Stimulated activated CD4-positive, alpha-beta T cell treated with anti-CD3 and anti-CD28 coated beads, Interleukin-4, amount 100 ng/mL, for 24 hours (primary cell): ENCODE results near the gene IRF2BP2.

Source experiments
- DNase-seq: peaks from one replicate; pipeline ENCODE4 v3.0.0-alpha.2; 2020

The IRF2BP2 gene

DNA sequence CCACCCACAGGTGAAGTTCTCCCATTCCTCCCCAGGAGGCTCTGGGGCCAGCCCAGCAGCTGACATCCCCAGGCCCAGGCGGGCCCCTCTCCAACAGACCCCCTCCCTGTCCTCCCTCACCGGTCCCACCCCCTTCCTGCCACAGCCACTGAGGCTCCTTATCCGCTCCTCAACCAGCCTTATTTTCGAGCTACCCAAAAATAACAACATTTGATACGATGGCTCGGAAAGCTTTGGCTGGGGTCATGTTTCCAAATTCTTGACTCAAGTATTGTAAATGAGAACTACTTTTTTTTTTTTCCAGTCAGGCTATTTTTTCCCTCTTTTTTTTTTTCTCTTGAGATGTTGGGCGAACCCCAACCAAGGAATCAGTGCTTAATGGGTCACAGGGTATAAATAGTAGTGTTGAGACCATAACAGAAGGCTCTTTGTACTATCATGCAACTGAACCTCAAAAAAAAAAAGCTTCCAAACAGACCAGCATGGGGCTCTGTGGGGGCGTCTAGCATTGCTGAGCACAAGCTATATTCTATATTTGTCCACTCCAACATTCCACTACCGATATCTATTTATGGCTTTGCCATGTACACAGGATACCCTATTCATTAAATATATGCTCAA, 27.2 kb downstream of the IRF2BP2 start:
- no peak for DNase-seq

DNA sequence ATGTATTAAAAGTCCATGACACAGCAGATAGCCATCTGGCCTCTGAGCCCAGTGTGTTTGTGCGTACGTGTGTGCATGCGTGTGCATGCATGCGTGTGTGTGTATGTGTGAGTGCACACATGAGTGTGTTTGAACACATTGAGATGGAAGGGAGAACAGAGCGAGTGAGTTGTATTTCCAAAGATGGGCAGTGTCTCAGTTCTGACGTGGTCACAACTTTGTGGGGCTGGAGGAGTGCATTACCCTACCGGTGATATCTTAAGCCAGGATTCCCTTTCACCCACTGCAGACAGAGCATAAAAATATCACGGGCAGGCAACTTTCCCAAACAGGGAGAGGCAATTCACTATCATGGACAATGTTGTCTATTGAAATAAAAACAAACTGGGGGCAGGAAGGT, 27.8 kb downstream of the IRF2BP2 start:
- DNase-seq: no peak

DNA sequence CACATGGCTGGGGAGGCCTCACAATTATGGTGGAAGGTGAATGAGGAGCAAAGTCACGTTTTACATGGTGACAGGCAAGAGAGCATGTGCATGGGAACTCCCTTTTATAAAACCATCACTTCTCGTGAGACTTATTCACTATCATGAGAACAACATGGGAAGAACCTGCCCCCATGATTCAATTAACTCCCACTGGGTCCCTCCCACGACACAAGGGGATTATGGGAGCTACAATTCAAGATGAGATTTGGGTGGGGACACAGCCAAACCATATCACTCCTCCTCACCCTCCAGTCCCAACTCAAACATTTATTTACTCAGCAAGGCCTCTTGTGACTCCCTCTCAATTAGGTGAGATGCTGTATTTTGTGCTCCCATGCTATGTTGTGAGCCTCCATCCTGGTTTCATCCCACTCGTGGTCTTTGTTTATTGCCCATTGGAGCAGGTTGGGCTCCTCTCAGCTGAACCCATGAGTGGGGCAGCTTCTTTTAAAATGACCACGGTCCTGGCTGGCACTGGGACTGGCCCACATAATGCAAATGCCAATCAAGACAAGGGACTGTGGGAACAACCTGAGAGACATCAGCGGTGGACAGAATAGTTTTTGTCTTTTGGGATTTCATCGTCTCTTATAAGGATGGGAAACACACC, 28.8 kb downstream of the IRF2BP2 start:
- DNase-seq: no peak

DNA sequence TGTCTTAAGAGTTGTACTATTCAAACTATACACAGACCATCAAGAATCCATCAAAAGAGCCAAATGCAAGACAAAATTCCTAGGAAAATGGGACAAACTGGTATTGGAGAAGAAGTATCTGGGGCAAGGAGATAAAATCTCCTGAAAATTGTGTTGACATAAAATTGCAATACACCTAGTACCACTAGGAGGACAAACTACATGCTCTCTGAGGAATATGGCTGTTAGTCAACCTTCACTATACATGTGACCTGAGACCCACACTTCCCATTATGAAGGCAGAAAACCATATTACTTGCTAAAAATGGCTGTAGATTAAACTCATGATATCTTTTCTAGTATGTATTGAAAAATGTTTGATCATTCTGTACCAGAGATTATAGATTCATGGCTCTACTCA, 30.0 kb downstream of the IRF2BP2 start:
- DNase-seq: no peak

DNA sequence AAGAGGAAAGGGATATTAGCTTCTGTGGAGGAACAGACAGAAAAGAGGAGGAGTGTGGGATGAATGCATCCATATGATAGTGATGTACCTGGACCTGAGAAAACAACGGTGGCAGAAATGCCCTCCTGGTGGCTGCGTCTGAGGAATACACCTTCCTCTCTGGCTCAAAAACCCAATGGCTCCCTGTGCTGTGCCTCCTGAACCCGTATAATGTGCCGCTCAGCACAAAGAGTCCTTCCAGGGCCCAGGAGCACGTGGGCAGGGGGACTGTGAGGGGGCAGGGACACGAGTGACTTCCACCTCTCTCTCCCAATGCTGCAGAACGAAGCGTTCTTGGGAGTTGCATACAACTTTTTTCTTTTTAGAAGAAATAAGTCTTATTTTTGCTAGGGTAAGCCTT, 31.2 kb downstream of the IRF2BP2 start:
- no peak for DNase-seq

DNA sequence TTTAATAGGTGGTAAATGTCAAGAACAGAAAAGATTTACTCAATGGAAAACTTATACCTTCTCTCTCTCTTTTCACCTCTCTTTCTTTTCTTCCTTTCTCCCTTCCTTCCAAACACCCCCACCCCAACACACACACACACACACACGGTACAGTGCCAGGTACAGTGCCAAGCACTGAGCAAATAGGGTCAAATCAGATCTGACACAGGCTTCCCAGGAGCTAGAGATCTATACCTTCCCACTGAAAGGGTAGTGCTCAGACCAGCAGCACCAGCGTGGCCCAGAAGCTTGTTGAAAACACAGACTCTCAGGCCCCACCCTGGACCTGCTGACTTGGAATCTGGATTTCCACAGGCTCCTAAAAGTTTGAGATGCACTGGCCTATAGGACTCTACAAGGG, 31.9 kb downstream of the IRF2BP2 start:
- DNase-seq: no peak

DNA sequence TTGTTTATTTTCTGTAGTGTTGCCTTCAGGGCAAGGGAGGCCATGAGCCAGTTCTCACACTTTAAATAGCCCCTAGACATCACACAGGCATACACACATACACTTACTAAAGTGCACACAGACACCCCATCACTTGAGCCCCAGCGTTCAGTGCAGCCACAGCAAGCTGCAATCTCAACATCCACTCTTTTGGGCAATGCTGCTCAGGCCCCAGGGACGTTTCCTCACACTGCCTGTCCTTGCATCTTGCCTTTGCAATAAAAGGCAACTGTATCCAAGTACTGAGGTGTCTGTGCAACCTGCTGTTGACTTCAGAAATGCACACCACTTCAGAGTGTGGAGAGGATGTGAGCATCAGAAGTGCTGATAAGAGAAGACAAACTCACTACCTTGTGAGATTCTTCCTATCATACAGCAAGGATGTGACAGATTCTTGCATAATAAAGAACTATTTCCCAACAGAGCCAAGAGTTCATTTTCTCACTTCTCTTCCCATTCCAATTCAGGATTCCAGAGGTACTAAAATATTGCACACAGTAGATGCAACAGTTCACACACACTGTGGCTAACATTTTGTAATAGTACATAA, 36.2 kb downstream of the IRF2BP2 start:
- no peak for DNase-seq

DNA sequence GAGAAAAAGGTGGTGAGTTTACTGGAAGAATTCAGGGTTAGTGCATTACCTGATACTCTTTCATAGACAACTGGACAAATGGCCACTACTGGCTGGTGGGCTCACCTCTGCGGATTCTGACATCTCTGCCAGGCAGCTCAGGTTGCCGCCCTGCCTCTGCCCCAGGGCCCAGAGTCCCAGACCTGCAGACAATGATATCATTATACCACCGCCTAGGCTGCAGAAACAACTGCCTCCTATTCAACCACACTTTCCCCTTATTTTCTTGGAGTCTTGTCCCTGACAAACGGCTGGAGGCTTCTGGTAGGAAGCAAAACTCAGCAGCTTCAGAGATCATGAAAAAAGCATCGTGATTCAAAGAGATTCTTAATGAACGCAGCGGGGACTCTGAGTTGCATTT, 37.0 kb downstream of the IRF2BP2 start:
- DNase-seq: no peak

DNA sequence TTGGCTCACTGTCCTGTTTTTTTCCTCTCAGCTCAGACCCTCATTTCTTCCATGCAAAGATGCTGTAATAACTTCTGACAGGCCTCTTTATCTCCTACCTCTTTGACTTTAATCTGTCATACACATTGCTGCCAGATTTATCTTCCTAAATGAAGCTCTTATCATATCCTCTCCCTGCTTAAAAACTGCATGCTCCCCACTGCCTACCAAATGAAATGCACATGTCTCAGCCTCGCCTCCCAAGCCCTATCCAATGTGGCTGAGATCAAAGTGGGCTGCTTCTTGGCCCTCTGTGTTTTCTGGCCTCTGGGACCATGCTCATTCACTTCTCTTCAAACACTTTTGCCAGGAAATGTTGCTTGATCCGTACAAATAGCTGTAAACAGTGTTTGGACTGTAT, 38.3 kb downstream of the IRF2BP2 start:
- no peak for DNase-seq

DNA sequence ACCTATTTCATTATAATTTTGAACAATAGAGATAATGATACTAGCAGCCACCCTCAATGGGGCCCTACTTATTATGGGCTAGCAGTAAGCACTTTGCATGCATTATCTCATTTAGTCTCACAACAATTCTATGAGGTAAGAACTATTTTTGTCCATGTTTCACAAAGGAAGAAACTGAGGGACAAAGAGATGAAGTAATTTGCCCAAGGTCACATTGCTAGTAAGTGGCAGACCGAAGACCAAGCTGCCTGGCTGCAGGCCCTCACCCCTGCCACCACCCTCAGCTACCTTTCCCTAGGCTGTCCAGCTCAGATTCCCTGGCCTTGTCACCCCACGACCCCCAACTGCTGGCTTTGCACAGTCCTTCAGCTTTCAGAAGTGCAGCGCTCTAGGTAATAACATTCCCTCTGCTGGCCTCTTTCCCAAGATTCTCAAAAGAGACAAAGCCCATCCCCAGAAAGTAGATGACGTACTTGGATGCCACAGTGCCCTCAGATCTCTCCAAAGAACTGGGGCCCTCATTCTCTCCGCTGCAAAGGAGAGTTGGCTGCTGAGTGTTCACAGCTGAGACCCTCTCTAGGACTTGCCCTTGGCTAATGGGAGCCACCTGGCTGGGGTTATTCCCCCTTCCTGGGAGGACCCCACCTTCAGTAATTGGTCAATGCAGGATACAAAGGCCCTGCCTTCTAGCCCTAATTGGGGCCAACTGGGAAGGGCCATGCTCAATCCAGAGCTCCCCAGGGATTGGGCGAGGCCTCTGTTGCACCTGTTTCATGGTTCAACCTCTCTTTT, 39.5 kb downstream of the IRF2BP2 start:
- DNase-seq: no peak

DNA sequence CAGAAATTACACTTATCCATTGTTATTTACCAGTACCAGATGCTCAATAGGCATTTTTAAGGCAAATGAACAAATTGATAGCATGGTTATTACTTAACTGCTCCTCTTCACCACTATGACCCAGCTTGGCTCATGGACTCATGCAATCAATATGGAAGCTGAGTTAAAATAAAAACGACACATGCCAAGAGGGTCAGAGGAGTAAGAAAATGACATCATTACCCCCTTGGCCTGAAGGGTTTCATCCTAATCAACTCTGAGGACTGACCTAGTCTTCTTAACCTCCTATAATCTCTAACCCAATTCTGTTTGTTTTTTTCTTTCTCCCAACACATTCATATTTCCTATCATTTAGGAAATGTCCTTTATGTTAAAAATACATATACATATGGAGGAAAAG, 41.6 kb downstream of the IRF2BP2 start:
- no peak for DNase-seq

DNA sequence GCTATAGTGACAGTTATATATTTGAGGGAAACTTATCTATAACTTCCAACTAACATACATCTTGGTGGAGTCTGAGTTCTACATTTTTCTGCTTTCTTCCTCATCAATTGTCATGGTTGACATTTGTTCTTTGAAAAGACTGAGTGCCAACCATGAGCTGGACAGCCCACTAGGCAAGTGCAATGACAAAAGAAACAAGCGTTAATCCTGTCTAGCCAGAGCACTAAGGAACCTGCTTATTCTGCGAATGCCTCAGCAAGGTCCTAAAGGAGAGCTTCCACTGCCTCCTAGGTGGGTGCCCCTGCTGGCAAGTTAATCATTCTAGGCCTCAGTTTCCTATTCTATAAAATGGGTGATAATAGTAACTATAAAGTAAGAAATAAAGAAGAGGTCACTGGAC, 44.8 kb downstream of the IRF2BP2 start:
- no peak for DNase-seq

DNA sequence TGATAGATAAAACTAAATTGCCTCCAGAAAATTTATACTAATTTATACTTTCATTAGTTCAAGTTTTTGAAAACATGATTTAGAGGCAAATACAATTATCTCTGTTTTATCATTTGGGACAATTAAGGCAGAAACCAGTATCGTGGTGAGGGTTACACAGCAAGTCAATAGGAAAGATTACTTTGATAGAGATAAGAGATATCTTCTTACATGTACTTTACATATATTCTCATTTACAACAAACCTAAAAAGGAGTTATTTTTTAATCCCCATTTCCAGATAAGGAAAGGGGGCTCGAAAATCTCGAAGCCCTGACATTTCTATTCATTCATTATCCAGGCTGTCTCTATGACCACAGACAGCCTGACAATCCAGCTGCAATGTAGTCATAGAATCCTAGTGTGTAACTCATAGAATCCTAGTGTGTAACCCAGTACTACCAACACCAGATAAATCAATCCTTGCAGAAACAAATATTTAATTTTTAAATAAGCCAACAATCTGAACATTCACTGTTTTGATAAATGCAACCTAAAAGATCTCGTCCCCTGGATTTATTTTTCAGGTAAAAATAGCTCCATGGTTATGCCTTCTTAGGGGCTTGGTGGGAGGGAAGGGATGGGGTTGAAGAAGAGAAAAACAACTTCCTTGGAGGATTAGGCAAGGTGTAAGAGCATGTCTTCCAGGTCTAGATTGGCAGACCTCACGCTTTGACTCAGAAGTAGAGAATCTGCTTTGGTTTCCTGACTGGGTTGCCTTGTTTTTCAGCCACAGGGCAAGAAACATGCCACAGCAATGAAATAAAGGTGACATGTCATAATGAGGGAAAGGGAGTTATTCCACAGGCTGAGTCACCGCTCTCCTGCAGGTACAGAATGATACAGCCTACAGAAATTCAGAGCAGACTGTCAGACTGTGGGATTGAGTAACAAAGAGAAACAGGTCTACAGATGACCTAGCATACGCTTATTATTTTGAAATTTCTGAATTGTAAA, 45.6 kb downstream of the IRF2BP2 start:
- no peak for DNase-seq

DNA sequence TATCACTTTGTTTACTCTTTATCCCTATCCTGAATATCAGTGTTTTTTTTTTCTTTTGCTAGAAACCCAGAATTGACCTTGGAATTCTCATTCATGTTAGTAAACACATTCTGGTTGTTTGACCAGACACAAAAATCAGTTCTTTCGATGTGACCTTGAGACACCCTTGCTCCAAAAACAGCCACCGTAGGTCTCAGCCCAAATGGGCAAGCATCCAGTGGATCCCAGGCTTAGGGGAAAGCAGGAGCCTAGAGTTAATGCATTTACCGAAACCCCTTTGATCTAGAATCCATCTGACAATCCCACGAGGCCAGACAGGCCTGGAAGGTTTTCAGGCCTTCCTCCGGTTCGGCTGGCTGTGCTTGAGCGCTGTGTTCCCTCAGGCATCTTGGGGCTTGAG, 47.6 kb downstream of the IRF2BP2 start:
- no peak for DNase-seq

DNA sequence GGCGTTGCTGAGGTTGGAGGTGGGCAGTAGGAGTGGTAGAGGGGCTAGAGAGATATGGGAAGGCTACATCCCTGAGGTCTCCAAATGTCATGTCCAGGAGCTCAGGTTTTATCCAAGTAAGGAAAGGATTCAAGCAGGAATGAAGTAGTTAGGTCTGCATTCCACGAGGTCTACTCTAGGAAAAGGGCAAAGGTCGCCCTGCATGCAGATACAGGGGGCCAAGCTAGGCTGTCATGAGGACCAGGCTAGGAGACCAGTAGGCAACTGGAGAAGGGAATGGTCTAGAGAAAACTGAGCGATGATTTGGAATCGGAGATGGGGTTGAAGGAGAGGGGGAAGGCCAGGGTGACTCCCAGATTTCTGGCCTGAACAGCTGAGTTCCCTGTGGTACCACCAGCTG, 48.7 kb downstream of the IRF2BP2 start:
- DNase-seq: no peak

DNA sequence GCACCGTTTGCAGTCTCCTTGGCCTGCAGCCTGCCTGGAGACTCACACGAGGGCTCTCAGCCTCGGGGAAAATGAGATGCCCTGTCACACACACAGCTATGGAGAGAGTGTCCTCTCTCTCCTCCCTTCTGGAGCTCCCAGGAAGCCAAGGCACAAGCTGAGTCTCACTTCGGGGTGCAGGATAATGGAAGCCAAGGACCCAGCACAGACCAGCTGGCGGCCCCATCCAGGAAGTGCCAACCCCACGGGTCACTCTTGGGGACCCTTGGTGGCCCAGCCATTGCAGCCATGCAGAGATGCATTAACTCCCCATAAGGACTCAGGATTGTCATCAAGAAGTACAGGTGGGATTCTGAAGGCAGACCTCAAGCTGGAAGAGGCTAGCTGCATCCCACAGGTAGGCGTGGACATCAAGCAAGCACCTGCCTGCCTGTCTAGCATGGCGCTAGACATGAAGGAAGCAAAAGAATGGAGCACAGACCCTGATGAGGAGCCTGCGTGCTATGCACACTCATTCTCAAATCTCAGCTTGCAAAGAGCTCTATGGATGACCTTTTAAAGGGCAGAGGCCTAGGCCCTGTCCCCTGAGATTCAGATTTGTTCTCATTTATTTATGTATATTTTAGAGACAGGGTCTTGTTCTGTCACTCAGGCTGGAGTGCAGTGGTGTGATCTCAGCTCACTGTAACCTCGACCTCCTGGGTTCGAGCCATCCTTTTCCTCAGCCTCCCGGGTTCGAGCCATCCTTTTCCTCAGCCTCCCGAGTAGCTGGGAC, 49.9 kb downstream of the IRF2BP2 start:
- no peak for DNase-seq

DNA sequence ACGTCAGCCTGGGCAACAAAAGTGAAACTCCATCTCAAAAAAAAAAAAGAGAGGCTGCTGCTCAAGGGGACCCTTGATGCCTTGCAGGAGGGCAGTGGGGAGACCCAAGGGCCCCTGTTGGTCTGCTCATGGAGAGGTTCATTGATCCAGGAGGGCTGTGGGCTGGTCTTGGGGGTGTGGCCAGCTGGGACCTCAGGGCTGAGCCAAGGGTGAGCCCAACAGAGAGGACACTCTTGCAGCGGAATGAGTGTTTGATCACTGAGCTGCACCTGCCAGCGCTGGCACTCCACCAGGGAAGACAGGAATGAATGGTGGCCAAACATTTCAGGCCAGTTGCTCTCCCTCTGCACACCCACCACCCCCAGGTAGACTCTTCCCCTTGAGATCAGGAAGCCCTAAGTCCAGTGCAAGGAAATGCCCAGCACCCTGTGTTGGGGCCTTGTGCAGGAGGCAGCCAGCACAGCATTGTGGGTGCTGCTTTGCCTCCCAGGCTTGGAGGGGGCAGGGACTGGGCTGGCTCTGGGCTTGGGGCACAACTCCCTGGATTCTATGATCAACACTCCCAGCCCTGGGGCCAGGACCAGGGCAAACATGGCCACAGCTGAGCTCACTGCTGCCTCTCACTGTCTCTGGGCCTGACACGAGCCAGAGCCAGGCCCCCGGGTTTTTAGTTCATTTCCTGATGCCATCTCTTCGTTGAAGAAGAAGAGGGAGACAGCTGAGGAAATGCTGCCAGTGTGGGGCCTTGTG, 50.7 kb downstream of the IRF2BP2 start:
- DNase-seq: no peak

DNA sequence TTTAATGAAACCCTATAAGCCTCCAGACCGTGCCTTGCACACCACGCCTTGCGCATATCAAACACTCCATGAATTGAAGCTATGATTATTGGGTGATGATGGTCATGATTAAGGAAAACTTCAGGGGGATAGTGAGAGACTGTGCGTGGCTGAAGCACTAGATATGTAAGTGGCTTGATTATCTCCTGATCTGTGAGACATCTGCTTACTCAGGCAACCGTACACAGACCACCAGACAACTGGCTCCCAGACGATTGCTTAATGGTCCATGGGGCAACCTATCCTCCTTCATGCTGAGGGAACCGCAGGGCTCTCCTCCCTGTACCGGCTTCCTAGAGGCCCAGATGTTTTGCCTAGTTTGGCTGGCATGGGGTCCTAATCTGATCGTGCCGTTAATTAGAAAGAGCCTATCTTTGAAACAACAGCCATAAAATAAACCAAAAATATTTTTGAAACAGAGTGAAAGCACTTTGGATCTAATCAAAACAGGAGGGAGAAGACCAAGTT, 51.6 kb downstream of the IRF2BP2 start:
- DNase-seq: no peak

DNA sequence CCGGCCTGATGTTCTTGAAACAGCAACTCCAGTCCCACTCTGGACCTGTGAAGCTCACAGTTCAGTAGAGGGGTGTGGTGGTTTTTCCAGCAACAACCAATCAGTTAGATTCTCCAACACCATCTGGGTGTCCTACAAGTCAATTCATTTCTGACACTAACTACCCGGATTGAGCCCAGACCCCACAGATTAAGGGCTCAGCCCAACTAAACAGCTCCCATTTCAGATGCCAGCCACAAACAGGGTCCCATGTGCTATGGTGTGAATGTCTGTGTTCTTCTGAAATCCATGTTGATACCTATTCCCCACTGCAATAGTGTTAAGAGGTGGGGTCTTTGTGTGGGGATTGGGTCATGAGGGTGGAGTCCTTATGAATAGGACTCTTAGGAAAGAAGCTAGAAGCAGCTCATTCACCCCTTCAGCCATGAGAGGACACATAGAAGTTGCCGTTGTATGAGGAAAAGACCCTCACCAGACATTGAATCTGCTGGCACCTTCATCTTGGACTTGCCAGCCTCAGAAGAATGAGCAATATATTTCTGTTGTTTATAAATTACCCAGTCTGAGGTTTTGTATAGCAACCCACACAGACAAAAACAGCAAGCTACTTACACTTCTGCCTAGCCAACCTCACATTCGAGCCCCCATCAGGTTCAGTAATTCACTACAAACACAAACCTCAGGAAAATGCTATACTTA, 53.6 kb downstream of the IRF2BP2 start:
- no peak for DNase-seq

DNA sequence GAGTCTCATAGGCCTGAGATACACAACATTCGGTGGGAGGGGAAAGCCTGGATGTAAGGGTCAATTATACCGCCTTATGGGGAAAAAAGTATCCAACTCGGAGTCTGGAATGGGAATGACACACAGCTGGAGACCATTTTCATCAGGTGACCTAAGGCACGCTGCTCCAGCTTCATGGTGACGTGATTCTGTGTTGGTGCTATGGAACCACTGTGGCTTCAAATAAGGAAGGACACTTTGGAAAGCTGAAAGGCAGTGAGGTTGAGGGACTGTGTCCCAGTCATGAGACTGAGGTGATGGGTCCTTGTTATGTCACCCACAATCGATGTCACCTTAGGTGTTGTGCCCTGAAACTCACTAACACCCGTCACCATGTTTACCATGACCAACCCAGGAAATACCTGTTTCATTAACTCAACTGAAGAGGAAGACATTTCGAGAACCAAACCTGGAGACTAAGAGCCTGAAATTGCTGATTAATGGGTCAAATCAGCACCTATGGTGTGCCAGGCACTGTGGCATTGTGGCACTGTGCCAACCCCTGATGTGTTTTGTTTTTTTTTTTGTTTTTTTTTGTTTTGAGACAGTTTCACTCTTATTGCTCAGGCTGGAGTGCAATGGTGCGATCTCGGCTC, 54.5 kb downstream of the IRF2BP2 start:
- no peak for DNase-seq
